Measurements from ENCODE around the gene SOWAHC. TPM values are rescaled to one million over a fixed set of nuclear protein-coding genes. Genes with fewer than 3 reads are reported as not detected.
A peak's percentile ranks its signal among the peaks of the same experiment; 100 is the strongest.

SOWAHC gene
- total and polyA plus RNA-seq, 2 of the 13 experiments (the other 11 are each of a cell fraction or from before 2014, with no cell fraction given), result 21.2 to 22.5 TPM

DNA sequence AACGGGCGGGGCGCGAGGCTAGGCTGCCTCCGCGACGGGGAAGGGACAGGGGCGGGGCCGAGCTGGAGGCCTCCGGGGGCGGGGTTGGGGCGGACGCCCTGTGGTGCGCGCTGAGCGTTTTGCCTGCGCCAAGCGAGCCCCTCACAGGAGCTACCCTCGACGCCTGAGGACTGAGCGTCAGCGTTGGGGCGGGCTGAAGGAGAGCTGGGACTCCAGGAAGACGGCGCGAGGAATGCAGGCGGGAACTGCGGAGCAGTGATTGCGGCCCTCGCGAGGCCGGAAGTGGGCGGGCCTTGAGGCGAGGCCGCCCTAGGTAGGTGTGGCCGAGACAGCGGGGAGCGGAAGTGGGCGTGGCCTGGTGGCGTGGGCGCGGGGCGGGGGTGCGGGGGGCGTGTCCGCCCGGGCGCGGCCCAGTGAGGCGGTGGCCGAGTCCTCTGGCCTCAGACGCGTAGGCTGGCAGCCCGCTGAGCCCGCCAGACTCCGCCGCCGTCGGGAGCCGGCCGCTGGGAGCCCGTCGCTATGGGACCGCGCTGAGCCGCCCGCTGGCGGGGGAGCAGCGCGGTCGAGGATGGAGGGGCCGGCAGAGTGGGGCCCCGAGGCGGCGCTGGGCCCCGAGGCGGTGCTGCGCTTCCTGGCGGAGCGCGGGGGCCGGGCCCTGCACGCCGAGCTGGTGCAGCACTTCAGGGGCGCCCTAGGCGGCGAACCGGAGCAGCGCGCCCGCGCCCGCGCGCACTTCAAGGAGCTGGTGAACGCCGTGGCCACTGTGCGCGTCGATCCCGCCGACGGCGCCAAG lies at the start of gene SOWAHC, which contains the start of gene SEPTIN10 (continued):
- TF ChIP-seq KDM1A (CRISPR knock-in tag; IDR thresholded peaks at IDR 0.05) (peak; percentile 80), MAFG (CRISPR knock-in tag; IDR thresholded peaks at IDR 0.05) (no peak), MLLT10 (CRISPR knock-in tag; IDR thresholded peaks at IDR 0.05) (no peak), ZMYM3 (CRISPR knock-in tag; IDR thresholded peaks at IDR 0.05) (peak; percentile 65; the same call in 1 of the 2 replicates), ZNF768 (CRISPR knock-in tag; IDR thresholded peaks at IDR 0.05) (0 out of 2 replicates have a peak, but pooled peaks have one; percentile 7), SIN3A (IDR thresholded peaks at IDR 0.05; ENCODE audit: borderline replicate concordance, low read depth, low read length) (peak; percentile 57; the same call in 1 of the 2 replicates), SRSF1 (optimal IDR thresholded peaks at IDR 0.05; ENCODE audit: low read depth, low read length) (no peak), ZNF501 (CRISPR knock-in tag; IDR thresholded peaks at IDR 0.05) (peak; percentile 92; the same call in 1 of the 2 replicates), BRD4 (CRISPR knock-in tag; IDR thresholded peaks at IDR 0.05) (no peak; the same call in 1 of the 2 replicates), MYC (CRISPR knock-in tag; IDR thresholded peaks at IDR 0.05; ENCODE audit: borderline replicate concordance) (peak; percentile 89), GZF1 (CRISPR knock-in tag; IDR thresholded peaks at IDR 0.05) (peak; percentile 68; the same call in 1 of the 2 replicates), PHB2 (IDR thresholded peaks at IDR 0.05; ENCODE audit: partially characterized antibody) (no peak), SMAD1 (CRISPR knock-in tag; IDR thresholded peaks at IDR 0.05; ENCODE audit: borderline replicate concordance, low read depth) (no peak), ARHGAP35 (CRISPR knock-in tag; IDR thresholded peaks at IDR 0.05; ENCODE audit: borderline replicate concordance) (peak; percentile 59; the same call in 1 of the 2 replicates), ZNF326 (CRISPR knock-in tag; IDR thresholded peaks at IDR 0.05; ENCODE audit: borderline replicate concordance) (no peak), ELF1 (CRISPR knock-in tag; IDR thresholded peaks at IDR 0.05) (peak; percentile 95)
- TF ChIP-seq, protein P1, sequence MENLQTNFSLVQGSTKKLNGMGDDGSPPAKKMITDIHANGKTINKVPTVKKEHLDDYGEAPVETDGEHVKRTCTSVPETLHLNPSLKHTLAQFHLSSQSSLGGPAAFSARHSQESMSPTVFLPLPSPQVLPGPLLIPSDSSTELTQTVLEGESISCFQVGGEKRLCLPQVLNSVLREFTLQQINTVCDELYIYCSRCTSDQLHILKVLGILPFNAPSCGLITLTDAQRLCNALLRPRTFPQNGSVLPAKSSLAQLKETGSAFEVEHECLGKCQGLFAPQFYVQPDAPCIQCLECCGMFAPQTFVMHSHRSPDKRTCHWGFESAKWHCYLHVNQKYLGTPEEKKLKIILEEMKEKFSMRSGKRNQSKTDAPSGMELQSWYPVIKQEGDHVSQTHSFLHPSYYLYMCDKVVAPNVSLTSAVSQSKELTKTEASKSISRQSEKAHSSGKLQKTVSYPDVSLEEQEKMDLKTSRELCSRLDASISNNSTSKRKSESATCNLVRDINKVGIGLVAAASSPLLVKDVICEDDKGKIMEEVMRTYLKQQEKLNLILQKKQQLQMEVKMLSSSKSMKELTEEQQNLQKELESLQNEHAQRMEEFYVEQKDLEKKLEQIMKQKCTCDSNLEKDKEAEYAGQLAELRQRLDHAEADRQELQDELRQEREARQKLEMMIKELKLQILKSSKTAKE (CRISPR knock-in tag; IDR thresholded peaks at IDR 0.05; ENCODE audit: borderline replicate concordance), result peak; percentile 92
- TF ChIP-seq, protein P2, sequence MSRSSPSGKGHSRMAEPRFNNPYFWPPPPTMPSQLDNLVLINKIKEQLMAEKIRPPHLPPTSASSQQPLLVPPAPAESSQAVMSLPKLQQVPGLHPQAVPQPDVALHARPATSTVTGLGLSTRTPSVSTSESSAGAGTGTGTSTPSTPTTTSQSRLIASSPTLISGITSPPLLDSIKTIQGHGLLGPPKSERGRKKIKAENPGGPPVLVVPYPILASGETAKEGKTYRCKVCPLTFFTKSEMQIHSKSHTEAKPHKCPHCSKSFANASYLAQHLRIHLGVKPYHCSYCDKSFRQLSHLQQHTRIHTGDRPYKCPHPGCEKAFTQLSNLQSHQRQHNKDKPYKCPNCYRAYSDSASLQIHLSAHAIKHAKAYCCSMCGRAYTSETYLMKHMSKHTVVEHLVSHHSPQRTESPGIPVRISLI (CRISPR knock-in tag; IDR thresholded peaks at IDR 0.05; ENCODE audit: borderline replicate concordance), result peak; percentile 46; the same call in 1 of the 2 replicates
- TF ChIP-seq, protein P3, sequence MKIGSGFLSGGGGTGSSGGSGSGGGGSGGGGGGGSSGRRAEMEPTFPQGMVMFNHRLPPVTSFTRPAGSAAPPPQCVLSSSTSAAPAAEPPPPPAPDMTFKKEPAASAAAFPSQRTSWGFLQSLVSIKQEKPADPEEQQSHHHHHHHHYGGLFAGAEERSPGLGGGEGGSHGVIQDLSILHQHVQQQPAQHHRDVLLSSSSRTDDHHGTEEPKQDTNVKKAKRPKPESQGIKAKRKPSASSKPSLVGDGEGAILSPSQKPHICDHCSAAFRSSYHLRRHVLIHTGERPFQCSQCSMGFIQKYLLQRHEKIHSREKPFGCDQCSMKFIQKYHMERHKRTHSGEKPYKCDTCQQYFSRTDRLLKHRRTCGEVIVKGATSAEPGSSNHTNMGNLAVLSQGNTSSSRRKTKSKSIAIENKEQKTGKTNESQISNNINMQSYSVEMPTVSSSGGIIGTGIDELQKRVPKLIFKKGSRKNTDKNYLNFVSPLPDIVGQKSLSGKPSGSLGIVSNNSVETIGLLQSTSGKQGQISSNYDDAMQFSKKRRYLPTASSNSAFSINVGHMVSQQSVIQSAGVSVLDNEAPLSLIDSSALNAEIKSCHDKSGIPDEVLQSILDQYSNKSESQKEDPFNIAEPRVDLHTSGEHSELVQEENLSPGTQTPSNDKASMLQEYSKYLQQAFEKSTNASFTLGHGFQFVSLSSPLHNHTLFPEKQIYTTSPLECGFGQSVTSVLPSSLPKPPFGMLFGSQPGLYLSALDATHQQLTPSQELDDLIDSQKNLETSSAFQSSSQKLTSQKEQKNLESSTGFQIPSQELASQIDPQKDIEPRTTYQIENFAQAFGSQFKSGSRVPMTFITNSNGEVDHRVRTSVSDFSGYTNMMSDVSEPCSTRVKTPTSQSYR (CRISPR knock-in tag; IDR thresholded peaks at IDR 0.05; ENCODE audit: borderline replicate concordance), result peak; percentile 36
- TF ChIP-seq, protein P4, sequence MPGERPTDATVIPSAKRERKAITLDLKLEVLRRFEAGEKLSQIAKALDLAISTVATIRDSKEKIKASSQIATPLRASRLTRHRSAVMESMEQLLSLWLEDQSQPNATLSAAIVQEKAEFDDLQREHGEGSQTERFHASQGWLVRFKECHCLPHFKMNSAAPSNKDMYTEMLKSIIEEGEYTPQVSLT (CRISPR knock-in tag; IDR thresholded peaks at IDR 0.05; ENCODE audit: borderline replicate concordance, low read depth), result no peak
- TF ChIP-seq, protein P5, sequence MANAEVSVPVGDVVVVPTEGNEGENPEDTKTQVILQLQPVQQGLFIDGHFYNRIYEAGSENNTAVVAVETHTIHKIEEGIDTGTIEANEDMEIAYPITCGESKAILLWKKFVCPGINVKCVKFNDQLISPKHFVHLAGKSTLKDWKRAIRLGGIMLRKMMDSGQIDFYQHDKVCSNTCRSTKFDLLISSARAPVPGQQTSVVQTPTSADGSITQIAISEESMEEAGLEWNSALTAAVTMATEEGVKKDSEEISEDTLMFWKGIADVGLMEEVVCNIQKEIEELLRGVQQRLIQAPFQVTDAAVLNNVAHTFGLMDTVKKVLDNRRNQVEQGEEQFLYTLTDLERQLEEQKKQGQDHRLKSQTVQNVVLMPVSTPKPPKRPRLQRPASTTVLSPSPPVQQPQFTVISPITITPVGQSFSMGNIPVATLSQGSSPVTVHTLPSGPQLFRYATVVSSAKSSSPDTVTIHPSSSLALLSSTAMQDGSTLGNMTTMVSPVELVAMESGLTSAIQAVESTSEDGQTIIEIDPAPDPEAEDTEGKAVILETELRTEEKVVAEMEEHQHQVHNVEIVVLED (CRISPR knock-in tag; IDR thresholded peaks at IDR 0.05; ENCODE audit: borderline replicate concordance), result peak; percentile 92
